ENCODE results near the gene MALT1.

MALT1 gene

GRCh38 chr18:58715540-58715939, 44.3 kb downstream of the MALT1 start:
- H3K4me3 ChIP-seq (ENCODE audit: low read depth in 1 of 2, low read length in 1 of 2) = no peak overlapping the region
- H3K36me3 ChIP-seq = no peaks in the 10 kb centered on the region
- no peaks in the 10 kb centered on the region for H3K27me3 ChIP-seq
- no peak overlapping the region for H3K27ac ChIP-seq
- peaks cover 0 to 4% of the 10 kb centered on the region in 2 experiments for H3K4me1 ChIP-seq (ENCODE audit: control insufficient read depth in 1 of 2, insufficient read depth in 1 of 2, low read depth in 1 of 2, low read length in 1 of 2)
- TF ChIP-seq CTCF (IDR thresholded peaks at IDR 0.05) = no peak
- no peaks in the 10 kb centered on the region for H3K9me3 ChIP-seq

- H3K4me1 ChIP-seq (ENCODE audit: control insufficient read depth in 1 of 2, insufficient read depth in 1 of 2, low read depth in 1 of 2, low read length in 1 of 2) = peaks cover 0 to 4% of the 10 kb centered on the region in 2 experiments
- H3K36me3 ChIP-seq = no peaks in the 10 kb centered on the region
- no peak for TF ChIP-seq CTCF (IDR thresholded peaks at IDR 0.05)
- no peaks in the 10 kb centered on the region for H3K9me3 ChIP-seq
- H3K27ac ChIP-seq = no peak overlapping the region
- H3K4me3 ChIP-seq (ENCODE audit: low read depth in 1 of 2, low read length in 1 of 2) = no peak overlapping the region
- H3K27me3 ChIP-seq = no peaks in the 10 kb centered on the region
Observed at GRCh38 chr18:58716060-58716756, 44.9 kb downstream of the MALT1 start.

GRCh38 chr18:58721566-58722239, 50.4 kb downstream of the MALT1 start:
- H3K9me3 ChIP-seq = no peaks in the 10 kb centered on the region

GRCh38 chr18:58723810-58724602, 52.7 kb downstream of the MALT1 start:
- no peaks in the 10 kb centered on the region for H3K9me3 ChIP-seq
- no peak overlapping the region for H3K27ac ChIP-seq
- H3K36me3 ChIP-seq = peaks cover 5% of the 10 kb centered on the region
- TF ChIP-seq CTCF (IDR thresholded peaks at IDR 0.05) = no peak
- H3K4me3 ChIP-seq (ENCODE audit: low read depth in 1 of 2, low read length in 1 of 2) = no peak overlapping the region
- H3K4me1 ChIP-seq (ENCODE audit: control insufficient read depth in 1 of 2, insufficient read depth in 1 of 2, low read depth in 1 of 2, low read length in 1 of 2) = no peaks in the 10 kb centered on the region
- no peaks in the 10 kb centered on the region for H3K27me3 ChIP-seq

More at GRCh38 chr18:58721566-58722239, 50.4 kb downstream of the MALT1 start:
- peaks cover 5% of the 10 kb centered on the region for H3K36me3 ChIP-seq
- no peak for TF ChIP-seq CTCF (IDR thresholded peaks at IDR 0.05)
- no peak overlapping the region for H3K27ac ChIP-seq
- no peaks in the 10 kb centered on the region for H3K4me1 ChIP-seq (ENCODE audit: control insufficient read depth in 1 of 2, insufficient read depth in 1 of 2, low read depth in 1 of 2, low read length in 1 of 2)
- H3K4me3 ChIP-seq (ENCODE audit: low read depth in 1 of 2, low read length in 1 of 2) = no peak overlapping the region
- H3K27me3 ChIP-seq = no peaks in the 10 kb centered on the region

- TF ChIP-seq CTCF (IDR thresholded peaks at IDR 0.05) = no peak
- Histone ChIP-seq H3K27ac (no peak overlapping the region), H3K4me1 (ENCODE audit: control insufficient read depth in 1 of 2, insufficient read depth in 1 of 2, low read depth in 1 of 2, low read length in 1 of 2) (no peaks in the 10 kb centered on the region), H3K9me3 (no peaks in the 10 kb centered on the region), H3K36me3 (peaks cover 5% of the 10 kb centered on the region), H3K27me3 (no peaks in the 10 kb centered on the region), H3K4me3 (ENCODE audit: low read depth in 1 of 2, low read length in 1 of 2) (no peak overlapping the region)
Observed at GRCh38 chr18:58726671-58727070, 55.4 kb downstream of the MALT1 start.
